ENCODE results near the gene ZNF219. TPM values are rescaled to one million over a fixed set of nuclear protein-coding genes. Genes with fewer than 3 reads are reported as not detected.

ZNF219 gene
- total and polyA plus RNA-seq, 2 of the 13 experiments (the other 11 are each of a cell fraction or from before 2014, with no cell fraction given): 34.5 to 36.6 TPM

- TF ChIP-seq, protein P1, sequence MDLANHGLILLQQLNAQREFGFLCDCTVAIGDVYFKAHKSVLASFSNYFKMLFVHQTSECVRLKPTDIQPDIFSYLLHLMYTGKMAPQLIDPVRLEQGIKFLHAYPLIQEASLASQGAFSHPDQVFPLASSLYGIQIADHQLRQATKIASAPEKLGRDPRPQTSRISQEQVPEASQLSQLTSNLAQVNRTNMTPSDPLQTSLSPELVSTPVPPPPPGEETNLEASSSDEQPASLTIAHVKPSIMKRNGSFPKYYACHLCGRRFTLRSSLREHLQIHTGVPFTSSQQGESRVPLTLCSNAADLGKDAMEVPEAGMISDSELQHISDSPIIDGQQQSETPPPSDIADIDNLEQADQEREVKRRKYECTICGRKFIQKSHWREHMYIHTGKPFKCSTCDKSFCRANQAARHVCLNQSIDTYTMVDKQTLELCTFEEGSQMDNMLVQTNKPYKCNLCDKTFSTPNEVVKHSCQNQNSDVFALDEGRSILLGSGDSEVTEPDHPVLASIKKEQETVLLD (CRISPR knock-in tag; IDR thresholded peaks at IDR 0.05; ENCODE audit: low read depth): peak; percentile 95
- TF ChIP-seq ZNF136 (CRISPR knock-in tag; IDR thresholded peaks at IDR 0.05; ENCODE audit: low read depth) (peak; percentile 47; the same call in 1 of the 2 replicates), HNRNPUL1 (IDR thresholded peaks at IDR 0.05; ENCODE audit: low read depth, low read length) (no peak), KDM4B (CRISPR knock-in tag; IDR thresholded peaks at IDR 0.05) (no peak), JUNB (CRISPR knock-in tag; IDR thresholded peaks at IDR 0.05; ENCODE audit: borderline replicate concordance) (no peak; the same call in 1 of the 2 replicates), ZFYVE20 (CRISPR knock-in tag; IDR thresholded peaks at IDR 0.05; ENCODE audit: borderline replicate concordance, low read depth) (no peak), ZNF564 (CRISPR knock-in tag; IDR thresholded peaks at IDR 0.05) (peak; percentile 71; the same call in 1 of the 2 replicates), KLF12 (CRISPR knock-in tag; IDR thresholded peaks at IDR 0.05; ENCODE audit: borderline replicate concordance) (no peak; the same call in none of the 2 replicates), ZNF432 (CRISPR knock-in tag; IDR thresholded peaks at IDR 0.05; ENCODE audit: borderline replicate concordance) (peak; percentile 9; the same call in 1 of the 2 replicates), ZFX (CRISPR knock-in tag; IDR thresholded peaks at IDR 0.05; ENCODE audit: low read depth) (peak; percentile 79), NBN (conservative IDR thresholded peaks at IDR 0.05) (no peak), SAFB2 (CRISPR knock-in tag; IDR thresholded peaks at IDR 0.05; ENCODE audit: borderline replicate concordance, low read depth) (no peak), NFE2 (CRISPR knock-in tag; IDR thresholded peaks at IDR 0.05) (no peak), CHD2 (IDR thresholded peaks at IDR 0.05; ENCODE audit: low read depth, low read length) (no peak), CBX2 (IDR thresholded peaks at IDR 0.05; ENCODE audit: low read depth, low read length) (no peak), CBX2 (CRISPR knock-in tag; IDR thresholded peaks at IDR 0.05; ENCODE audit: low read depth) (no peak), KDM1A (CRISPR knock-in tag; IDR thresholded peaks at IDR 0.05) (no peak; the same call in 1 of the 2 replicates), ZNF550 (CRISPR knock-in tag; IDR thresholded peaks at IDR 0.05; ENCODE audit: borderline replicate concordance) (0 out of 2 replicates have a peak, but pooled peaks have one; percentile 71), ZNF256 (CRISPR knock-in tag; conservative IDR thresholded peaks at IDR 0.05) (no peak), ZMAT3 (CRISPR knock-in tag; conservative IDR thresholded peaks at IDR 0.05) (peak; percentile 60), RARG (CRISPR knock-in tag; IDR thresholded peaks at IDR 0.05; ENCODE audit: low read depth) (no peak), ZSCAN29 (CRISPR knock-in tag; conservative IDR thresholded peaks at IDR 0.05) (peak; percentile 66), SRSF9 (IDR thresholded peaks at IDR 0.05; ENCODE audit: borderline replicate concordance, insufficient read depth, low read depth, low read length, poor library complexity, severe bottlenecking) (no peak)
- TF ChIP-seq, protein P2, sequence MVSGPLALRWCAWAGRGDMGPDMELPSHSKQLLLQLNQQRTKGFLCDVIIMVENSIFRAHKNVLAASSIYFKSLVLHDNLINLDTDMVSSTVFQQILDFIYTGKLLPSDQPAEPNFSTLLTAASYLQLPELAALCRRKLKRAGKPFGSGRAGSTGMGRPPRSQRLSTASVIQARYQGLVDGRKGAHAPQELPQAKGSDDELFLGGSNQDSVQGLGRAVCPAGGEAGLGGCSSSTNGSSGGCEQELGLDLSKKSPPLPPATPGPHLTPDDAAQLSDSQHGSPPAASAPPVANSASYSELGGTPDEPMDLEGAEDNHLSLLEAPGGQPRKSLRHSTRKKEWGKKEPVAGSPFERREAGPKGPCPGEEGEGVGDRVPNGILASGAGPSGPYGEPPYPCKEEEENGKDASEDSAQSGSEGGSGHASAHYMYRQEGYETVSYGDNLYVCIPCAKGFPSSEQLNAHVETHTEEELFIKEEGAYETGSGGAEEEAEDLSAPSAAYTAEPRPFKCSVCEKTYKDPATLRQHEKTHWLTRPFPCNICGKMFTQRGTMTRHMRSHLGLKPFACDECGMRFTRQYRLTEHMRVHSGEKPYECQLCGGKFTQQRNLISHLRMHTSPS (CRISPR knock-in tag; IDR thresholded peaks at IDR 0.05; ENCODE audit: low read depth): no peak
- TF ChIP-seq, protein P3, sequence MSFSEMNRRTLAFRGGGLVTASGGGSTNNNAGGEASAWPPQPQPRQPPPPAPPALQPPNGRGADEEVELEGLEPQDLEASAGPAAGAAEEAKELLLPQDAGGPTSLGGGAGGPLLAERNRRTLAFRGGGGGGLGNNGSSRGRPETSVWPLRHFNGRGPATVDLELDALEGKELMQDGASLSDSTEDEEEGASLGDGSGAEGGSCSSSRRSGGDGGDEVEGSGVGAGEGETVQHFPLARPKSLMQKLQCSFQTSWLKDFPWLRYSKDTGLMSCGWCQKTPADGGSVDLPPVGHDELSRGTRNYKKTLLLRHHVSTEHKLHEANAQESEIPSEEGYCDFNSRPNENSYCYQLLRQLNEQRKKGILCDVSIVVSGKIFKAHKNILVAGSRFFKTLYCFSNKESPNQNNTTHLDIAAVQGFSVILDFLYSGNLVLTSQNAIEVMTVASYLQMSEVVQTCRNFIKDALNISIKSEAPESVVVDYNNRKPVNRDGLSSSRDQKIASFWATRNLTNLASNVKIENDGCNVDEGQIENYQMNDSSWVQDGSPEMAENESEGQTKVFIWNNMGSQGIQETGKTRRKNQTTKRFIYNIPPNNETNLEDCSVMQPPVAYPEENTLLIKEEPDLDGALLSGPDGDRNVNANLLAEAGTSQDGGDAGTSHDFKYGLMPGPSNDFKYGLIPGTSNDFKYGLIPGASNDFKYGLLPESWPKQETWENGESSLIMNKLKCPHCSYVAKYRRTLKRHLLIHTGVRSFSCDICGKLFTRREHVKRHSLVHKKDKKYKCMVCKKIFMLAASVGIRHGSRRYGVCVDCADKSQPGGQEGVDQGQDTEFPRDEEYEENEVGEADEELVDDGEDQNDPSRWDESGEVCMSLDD (CRISPR knock-in tag; IDR thresholded peaks at IDR 0.05; ENCODE audit: borderline replicate concordance): no peak
These were observed 28.9 kb downstream of the ZNF219 start (continued) for GRCh38 chr14:21069388-21070082.

All from HepG2 (cell line).